Neural cell (in vitro differentiated cells): ENCODE data around the gene CRABP2.

ENCODE experiments used
- TAF1 ChIP-seq: IDR thresholded peaks from 2 replicates; pipeline ENCODE4 v1.6.1; 2012; ENCODE audit warnings: low read depth
- TF ChIP-seq, protein P1 (sequence below): fragments of 450-650 bp; IDR thresholded peaks from 2 replicates; pipeline ENCODE4 v1.5.1; 2014; ENCODE audit warnings: antibody characterized with exemption, mild to moderate bottlenecking, moderate library complexity; ENCODE audit not compliant: poor library complexity, severe bottlenecking

DNA sequence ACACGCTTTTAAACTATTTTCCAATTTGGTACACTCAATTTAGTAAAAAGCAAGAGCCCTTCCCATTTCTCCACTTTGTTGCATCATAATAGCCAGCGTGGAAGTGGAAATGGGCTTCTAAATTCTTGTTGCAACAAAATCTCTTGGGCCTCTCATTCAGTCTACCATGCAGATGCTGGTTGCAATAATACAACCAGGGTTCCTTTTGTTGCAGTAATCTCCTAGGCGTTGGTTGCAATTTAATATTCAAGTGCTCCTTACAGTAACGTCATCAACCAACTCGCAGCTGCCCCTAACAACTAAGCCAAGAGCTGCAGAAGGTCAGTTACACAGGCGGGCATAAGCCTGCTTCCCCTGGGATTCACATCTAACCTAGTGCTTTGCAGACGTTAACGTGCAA, 48.8 kb upstream of the CRABP2 start:
- TF ChIP-seq, protein P1, sequence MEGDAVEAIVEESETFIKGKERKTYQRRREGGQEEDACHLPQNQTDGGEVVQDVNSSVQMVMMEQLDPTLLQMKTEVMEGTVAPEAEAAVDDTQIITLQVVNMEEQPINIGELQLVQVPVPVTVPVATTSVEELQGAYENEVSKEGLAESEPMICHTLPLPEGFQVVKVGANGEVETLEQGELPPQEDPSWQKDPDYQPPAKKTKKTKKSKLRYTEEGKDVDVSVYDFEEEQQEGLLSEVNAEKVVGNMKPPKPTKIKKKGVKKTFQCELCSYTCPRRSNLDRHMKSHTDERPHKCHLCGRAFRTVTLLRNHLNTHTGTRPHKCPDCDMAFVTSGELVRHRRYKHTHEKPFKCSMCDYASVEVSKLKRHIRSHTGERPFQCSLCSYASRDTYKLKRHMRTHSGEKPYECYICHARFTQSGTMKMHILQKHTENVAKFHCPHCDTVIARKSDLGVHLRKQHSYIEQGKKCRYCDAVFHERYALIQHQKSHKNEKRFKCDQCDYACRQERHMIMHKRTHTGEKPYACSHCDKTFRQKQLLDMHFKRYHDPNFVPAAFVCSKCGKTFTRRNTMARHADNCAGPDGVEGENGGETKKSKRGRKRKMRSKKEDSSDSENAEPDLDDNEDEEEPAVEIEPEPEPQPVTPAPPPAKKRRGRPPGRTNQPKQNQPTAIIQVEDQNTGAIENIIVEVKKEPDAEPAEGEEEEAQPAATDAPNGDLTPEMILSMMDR: no peak
- no peak for TF ChIP-seq TAF1
